GM21526 (cell line): ENCODE data around the gene CACNA2D1.
"Not testable (repeated sequence)": the region's sequence is repeated elsewhere in the genome, so short reads cannot be mapped to it uniquely, and the experiment has no call there.

Experiments used
- ATAC-seq: cut with Tn5 transposase; IDR thresholded peaks from one replicate; pipeline ENCODE4 v1.9.1; 2021; ENCODE audit warnings: moderate library complexity; ENCODE audit not compliant: unreplicated experiment, low FRiP score

The CACNA2D1 gene

GRCh38 chr7:82396343-82396742 lies 47.2 kb downstream of the CACNA2D1 start:
- ATAC-seq: no peak

GRCh38 chr7:82395147-82395546 lies 48.4 kb downstream of the CACNA2D1 start:
- no peak for ATAC-seq

GRCh38 chr7:82393840-82394220 lies 49.7 kb downstream of the CACNA2D1 start:
- no peak for ATAC-seq

GRCh38 chr7:82393076-82393839 lies 50.3 kb downstream of the CACNA2D1 start:
- no peak for ATAC-seq

GRCh38 chr7:82390936-82391335 lies 52.6 kb downstream of the CACNA2D1 start:
- no peak for ATAC-seq

GRCh38 chr7:82389876-82390275 lies 53.7 kb downstream of the CACNA2D1 start:
- no peak for ATAC-seq

- no peak for ATAC-seq
Measured at GRCh38 chr7:82388138-82388537, 55.4 kb downstream of the CACNA2D1 start.

GRCh38 chr7:82386571-82386970 lies 57.0 kb downstream of the CACNA2D1 start:
- ATAC-seq: not testable (repeated sequence)

GRCh38 chr7:82384779-82385178 lies 58.8 kb downstream of the CACNA2D1 start:
- no peak for ATAC-seq

- no peak for ATAC-seq
Measured at GRCh38 chr7:82384051-82384464, 59.5 kb downstream of the CACNA2D1 start.

GRCh38 chr7:82382276-82382675 lies 61.3 kb downstream of the CACNA2D1 start:
- ATAC-seq: no peak

GRCh38 chr7:82376739-82377138 lies 66.8 kb downstream of the CACNA2D1 start:
- ATAC-seq: no peak

GRCh38 chr7:82375713-82376112 lies 67.9 kb downstream of the CACNA2D1 start:
- ATAC-seq: no peak

GRCh38 chr7:82375129-82375528 lies 68.4 kb downstream of the CACNA2D1 start:
- no peak for ATAC-seq

- ATAC-seq: no peak
Measured at GRCh38 chr7:82373926-82374635, 69.5 kb downstream of the CACNA2D1 start.

GRCh38 chr7:82364671-82365070 lies 78.9 kb downstream of the CACNA2D1 start:
- ATAC-seq: no peak

GRCh38 chr7:82364048-82364447 lies 79.5 kb downstream of the CACNA2D1 start:
- ATAC-seq: no peak

GRCh38 chr7:82362129-82362706 lies 81.4 kb downstream of the CACNA2D1 start:
- ATAC-seq: no peak

GRCh38 chr7:82360591-82361368 lies 82.8 kb downstream of the CACNA2D1 start:
- ATAC-seq: no peak

- ATAC-seq: no peak
Measured at GRCh38 chr7:82359426-82359825, 84.2 kb downstream of the CACNA2D1 start.

GRCh38 chr7:82358923-82359322 lies 84.7 kb downstream of the CACNA2D1 start:
- ATAC-seq: no peak
